Measurements from ENCODE around the gene WLS. TPM values are rescaled to one million over a fixed set of nuclear protein-coding genes. Genes with fewer than 3 reads are reported as not detected.

The WLS gene
- total and polyA plus RNA-seq, 2 experiments from 2014 or later = 0.87 to 1.2 TPM

DNA sequence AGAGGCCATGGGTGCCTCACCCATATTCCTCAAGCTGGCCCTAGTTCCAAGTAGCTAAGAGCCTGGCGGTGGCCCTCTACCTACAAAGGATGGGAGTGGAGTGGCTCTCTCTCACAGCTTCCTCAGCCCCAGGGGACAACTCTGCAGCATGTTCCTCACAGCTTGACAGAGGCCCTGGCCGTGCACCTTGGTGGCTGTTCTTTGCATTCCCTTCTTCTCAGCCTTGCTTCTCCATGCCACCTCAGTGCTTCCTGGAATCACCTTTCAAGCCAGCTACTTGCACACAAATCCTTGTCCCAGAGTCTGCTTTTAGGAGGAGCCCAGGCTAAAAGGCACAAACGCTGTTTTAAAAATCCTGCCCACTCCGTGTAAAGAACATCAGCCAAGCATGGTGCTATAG lies 112.9 kb downstream of the WLS start:
- Histone ChIP-seq H3K4me2 (no peak overlapping the region), H3F3A (replicated peaks; ENCODE audit: low read depth) (no peaks in the 10 kb centered on the region), H3K4me3 (no peak overlapping the region), H3K27ac (ENCODE audit: low read depth) (no peak overlapping the region), H4K20me1 (replicated peaks; ENCODE audit: insufficient read depth) (no peaks in the 10 kb centered on the region), H3K4me1 (ENCODE audit: insufficient read depth) (no peaks in the 10 kb centered on the region), H2AFZ (no peak overlapping the region), H3K79me2 (replicated peaks; ENCODE audit: insufficient read depth) (no peaks in the 10 kb centered on the region), H3K27me3 (ENCODE audit: insufficient read depth) (no peaks in the 10 kb centered on the region), H3K36me3 (ENCODE audit: insufficient read depth) (no peaks in the 10 kb centered on the region), H3K9me2 (ENCODE audit: insufficient read depth) (0 out of 2 replicates have a peak, but pooled peaks cover 7% of the 10 kb centered on the region)
- no peaks in the 10 kb centered on the region for H3K27me3 Mint-ChIP-seq (ENCODE audit: insufficient read depth, low read depth, poor library complexity)
- H3K27ac Mint-ChIP-seq = no peak overlapping the region
- H3K4me1 Mint-ChIP-seq = no peaks in the 10 kb centered on the region
- no peak for ATAC-seq
- no peaks in the 10 kb centered on the region for H3K36me3 Mint-ChIP-seq (ENCODE audit: low read depth)
- no peak overlapping the region for H3K4me3 Mint-ChIP-seq
- no peak for DNase-seq (ENCODE audit: low spot score)
- H3K9me3 Mint-ChIP-seq = no peaks in the 10 kb centered on the region
- TF ChIP-seq, protein P1, sequence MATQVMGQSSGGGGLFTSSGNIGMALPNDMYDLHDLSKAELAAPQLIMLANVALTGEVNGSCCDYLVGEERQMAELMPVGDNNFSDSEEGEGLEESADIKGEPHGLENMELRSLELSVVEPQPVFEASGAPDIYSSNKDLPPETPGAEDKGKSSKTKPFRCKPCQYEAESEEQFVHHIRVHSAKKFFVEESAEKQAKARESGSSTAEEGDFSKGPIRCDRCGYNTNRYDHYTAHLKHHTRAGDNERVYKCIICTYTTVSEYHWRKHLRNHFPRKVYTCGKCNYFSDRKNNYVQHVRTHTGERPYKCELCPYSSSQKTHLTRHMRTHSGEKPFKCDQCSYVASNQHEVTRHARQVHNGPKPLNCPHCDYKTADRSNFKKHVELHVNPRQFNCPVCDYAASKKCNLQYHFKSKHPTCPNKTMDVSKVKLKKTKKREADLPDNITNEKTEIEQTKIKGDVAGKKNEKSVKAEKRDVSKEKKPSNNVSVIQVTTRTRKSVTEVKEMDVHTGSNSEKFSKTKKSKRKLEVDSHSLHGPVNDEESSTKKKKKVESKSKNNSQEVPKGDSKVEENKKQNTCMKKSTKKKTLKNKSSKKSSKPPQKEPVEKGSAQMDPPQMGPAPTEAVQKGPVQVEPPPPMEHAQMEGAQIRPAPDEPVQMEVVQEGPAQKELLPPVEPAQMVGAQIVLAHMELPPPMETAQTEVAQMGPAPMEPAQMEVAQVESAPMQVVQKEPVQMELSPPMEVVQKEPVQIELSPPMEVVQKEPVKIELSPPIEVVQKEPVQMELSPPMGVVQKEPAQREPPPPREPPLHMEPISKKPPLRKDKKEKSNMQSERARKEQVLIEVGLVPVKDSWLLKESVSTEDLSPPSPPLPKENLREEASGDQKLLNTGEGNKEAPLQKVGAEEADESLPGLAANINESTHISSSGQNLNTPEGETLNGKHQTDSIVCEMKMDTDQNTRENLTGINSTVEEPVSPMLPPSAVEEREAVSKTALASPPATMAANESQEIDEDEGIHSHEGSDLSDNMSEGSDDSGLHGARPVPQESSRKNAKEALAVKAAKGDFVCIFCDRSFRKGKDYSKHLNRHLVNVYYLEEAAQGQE (IDR thresholded peaks at IDR 0.05; ENCODE audit: unreplicated experiment) = no peak
- TF ChIP-seq EZH2 (IDR thresholded peaks at IDR 0.05; ENCODE audit: low read depth, unreplicated experiment) (no peak), POLR2AphosphoS5 (IDR thresholded peaks at IDR 0.05; ENCODE audit: low read depth) (no peak), ZNF331 (CRISPR knock-in tag; IDR thresholded peaks at IDR 0.05; ENCODE audit: low read depth) (no peak), ZNF114 (CRISPR knock-in tag; IDR thresholded peaks at IDR 0.05) (no peak), STAT1 (IDR thresholded peaks at IDR 0.05; ENCODE audit: unreplicated experiment) (no peak), EZH2phosphoT487 (IDR thresholded peaks at IDR 0.05; ENCODE audit: unreplicated experiment) (no peak), JUNB (IDR thresholded peaks at IDR 0.05; ENCODE audit: unreplicated experiment) (no peak), CREB1 (CRISPR knock-in tag; IDR thresholded peaks at IDR 0.05; ENCODE audit: low read depth) (no peak), NANOG (IDR thresholded peaks at IDR 0.05; ENCODE audit: borderline replicate concordance) (no peak)
- TF ChIP-seq, protein P2, sequence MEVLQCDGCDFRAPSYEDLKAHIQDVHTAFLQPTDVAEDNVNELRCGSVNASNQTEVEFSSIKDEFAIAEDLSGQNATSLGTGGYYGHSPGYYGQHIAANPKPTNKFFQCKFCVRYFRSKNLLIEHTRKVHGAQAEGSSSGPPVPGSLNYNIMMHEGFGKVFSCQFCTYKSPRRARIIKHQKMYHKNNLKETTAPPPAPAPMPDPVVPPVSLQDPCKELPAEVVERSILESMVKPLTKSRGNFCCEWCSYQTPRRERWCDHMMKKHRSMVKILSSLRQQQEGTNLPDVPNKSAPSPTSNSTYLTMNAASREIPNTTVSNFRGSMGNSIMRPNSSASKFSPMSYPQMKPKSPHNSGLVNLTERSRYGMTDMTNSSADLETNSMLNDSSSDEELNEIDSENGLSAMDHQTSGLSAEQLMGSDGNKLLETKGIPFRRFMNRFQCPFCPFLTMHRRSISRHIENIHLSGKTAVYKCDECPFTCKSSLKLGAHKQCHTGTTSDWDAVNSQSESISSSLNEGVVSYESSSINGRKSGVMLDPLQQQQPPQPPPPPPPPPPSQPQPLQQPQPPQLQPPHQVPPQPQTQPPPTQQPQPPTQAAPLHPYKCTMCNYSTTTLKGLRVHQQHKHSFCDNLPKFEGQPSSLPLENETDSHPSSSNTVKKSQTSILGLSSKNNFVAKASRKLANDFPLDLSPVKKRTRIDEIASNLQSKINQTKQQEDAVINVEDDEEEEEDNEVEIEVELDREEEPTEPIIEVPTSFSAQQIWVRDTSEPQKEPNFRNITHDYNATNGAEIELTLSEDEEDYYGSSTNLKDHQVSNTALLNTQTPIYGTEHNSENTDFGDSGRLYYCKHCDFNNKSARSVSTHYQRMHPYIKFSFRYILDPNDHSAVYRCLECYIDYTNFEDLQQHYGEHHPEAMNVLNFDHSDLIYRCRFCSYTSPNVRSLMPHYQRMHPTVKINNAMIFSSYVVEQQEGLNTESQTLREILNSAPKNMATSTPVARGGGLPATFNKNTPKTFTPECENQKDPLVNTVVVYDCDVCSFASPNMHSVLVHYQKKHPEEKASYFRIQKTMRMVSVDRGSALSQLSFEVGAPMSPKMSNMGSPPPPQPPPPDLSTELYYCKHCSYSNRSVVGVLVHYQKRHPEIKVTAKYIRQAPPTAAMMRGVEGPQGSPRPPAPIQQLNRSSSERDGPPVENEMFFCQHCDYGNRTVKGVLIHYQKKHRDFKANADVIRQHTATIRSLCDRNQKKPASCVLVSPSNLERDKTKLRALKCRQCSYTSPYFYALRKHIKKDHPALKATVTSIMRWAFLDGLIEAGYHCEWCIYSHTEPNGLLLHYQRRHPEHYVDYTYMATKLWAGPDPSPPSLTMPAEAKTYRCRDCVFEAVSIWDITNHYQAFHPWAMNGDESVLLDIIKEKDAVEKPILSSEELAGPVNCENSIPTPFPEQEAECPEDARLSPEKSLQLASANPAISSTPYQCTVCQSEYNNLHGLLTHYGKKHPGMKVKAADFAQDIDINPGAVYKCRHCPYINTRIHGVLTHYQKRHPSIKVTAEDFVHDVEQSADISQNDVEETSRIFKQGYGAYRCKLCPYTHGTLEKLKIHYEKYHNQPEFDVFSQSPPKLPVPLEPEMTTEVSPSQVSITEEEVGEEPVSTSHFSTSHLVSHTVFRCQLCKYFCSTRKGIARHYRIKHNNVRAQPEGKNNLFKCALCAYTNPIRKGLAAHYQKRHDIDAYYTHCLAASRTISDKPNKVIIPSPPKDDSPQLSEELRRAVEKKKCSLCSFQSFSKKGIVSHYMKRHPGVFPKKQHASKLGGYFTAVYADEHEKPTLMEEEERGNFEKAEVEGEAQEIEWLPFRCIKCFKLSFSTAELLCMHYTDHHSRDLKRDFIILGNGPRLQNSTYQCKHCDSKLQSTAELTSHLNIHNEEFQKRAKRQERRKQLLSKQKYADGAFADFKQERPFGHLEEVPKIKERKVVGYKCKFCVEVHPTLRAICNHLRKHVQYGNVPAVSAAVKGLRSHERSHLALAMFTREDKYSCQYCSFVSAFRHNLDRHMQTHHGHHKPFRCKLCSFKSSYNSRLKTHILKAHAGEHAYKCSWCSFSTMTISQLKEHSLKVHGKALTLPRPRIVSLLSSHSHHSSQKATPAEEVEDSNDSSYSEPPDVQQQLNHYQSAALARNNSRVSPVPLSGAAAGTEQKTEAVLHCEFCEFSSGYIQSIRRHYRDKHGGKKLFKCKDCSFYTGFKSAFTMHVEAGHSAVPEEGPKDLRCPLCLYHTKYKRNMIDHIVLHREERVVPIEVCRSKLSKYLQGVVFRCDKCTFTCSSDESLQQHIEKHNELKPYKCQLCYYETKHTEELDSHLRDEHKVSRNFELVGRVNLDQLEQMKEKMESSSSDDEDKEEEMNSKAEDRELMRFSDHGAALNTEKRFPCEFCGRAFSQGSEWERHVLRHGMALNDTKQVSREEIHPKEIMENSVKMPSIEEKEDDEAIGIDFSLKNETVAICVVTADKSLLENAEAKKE (CRISPR knock-in tag; IDR thresholded peaks at IDR 0.05) = no peak
- TF ChIP-seq, protein P3, sequence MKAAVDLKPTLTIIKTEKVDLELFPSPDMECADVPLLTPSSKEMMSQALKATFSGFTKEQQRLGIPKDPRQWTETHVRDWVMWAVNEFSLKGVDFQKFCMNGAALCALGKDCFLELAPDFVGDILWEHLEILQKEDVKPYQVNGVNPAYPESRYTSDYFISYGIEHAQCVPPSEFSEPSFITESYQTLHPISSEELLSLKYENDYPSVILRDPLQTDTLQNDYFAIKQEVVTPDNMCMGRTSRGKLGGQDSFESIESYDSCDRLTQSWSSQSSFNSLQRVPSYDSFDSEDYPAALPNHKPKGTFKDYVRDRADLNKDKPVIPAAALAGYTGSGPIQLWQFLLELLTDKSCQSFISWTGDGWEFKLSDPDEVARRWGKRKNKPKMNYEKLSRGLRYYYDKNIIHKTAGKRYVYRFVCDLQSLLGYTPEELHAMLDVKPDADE (IDR thresholded peaks at IDR 0.05) = no peak
- TF ChIP-seq, protein P4, sequence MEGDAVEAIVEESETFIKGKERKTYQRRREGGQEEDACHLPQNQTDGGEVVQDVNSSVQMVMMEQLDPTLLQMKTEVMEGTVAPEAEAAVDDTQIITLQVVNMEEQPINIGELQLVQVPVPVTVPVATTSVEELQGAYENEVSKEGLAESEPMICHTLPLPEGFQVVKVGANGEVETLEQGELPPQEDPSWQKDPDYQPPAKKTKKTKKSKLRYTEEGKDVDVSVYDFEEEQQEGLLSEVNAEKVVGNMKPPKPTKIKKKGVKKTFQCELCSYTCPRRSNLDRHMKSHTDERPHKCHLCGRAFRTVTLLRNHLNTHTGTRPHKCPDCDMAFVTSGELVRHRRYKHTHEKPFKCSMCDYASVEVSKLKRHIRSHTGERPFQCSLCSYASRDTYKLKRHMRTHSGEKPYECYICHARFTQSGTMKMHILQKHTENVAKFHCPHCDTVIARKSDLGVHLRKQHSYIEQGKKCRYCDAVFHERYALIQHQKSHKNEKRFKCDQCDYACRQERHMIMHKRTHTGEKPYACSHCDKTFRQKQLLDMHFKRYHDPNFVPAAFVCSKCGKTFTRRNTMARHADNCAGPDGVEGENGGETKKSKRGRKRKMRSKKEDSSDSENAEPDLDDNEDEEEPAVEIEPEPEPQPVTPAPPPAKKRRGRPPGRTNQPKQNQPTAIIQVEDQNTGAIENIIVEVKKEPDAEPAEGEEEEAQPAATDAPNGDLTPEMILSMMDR (conservative IDR thresholded peaks at IDR 0.05; ENCODE audit: low read depth in 2 of 2) = no peak
